CD4-positive, CD25-positive, alpha-beta regulatory T cell (primary cell): ENCODE data around the gene DESI1. TPM values are rescaled to one million over a fixed set of nuclear protein-coding genes. Genes with fewer than 3 reads are reported as not detected.

Source experiments
- ATAC-seq, 2 donors: fragments of 150-1000 bp; cut with Tn5 transposase; one replicate each; pipeline ENCODE4 v1.10.0; 2021; ENCODE audit warnings: low read depth in 2 of 2, moderate number of reproducible peaks in 2 of 2, moderate library complexity in 1 of 2
- DNase-seq, 3 donors: peaks; one replicate each; pipeline versions ENCODE4 v3.0.0 to v3.0.0-alpha.2; 2012 to 2022; ENCODE audit warnings: mixed read lengths in 1 of 3
- H3K27ac ChIP-seq: one replicate; pipeline ENCODE4 v1.7.0; 2013; ENCODE audit warnings: mild to moderate bottlenecking, low read length; ENCODE audit not compliant: insufficient read depth, poor library complexity, severe bottlenecking
- H3K27me3 ChIP-seq: one replicate; pipeline ENCODE4 v1.7.0; 2013; ENCODE audit warnings: low read length; ENCODE audit not compliant: control insufficient read depth, insufficient read depth
- H3K36me3 ChIP-seq: one replicate; pipeline ENCODE4 v1.7.0; 2013; ENCODE audit warnings: mild to moderate bottlenecking, low read length, moderate library complexity; ENCODE audit not compliant: control insufficient read depth, insufficient read depth
- H3K4me1 ChIP-seq: 2 replicates; pipeline ENCODE4 v1.7.0; 2013; ENCODE audit warnings: mild to moderate bottlenecking, low read length; ENCODE audit not compliant: insufficient read depth, control insufficient read depth, poor library complexity, severe bottlenecking
- H3K4me3 ChIP-seq: one replicate; pipeline ENCODE4 v1.7.0; 2013; ENCODE audit warnings: low read depth, mild to moderate bottlenecking, low read length, moderate library complexity
- H3K9me3 ChIP-seq, 2 experiments: 1 replicate in 1 of 2; 2 replicates in 1 of 2; pipeline ENCODE4 v1.7.0; 2013; ENCODE audit warnings: low read length in 2 of 2, mild to moderate bottlenecking in 1 of 2, moderate library complexity in 1 of 2; ENCODE audit not compliant: control insufficient read depth in 2 of 2
- H3K27ac Mint-ChIP-seq, 3 donors: one replicate each; pipeline ENCODE4 v1.8.0; 2020 to 2022; ENCODE audit warnings: mild to moderate bottlenecking in 3 of 3, mixed read lengths in 3 of 3, moderate library complexity in 2 of 3
- H3K27me3 Mint-ChIP-seq: one replicate; pipeline ENCODE4 v1.8.0; 2022; ENCODE audit warnings: mild to moderate bottlenecking, mixed read lengths
- H3K36me3 Mint-ChIP-seq: one replicate; pipeline ENCODE4 v1.8.0; 2020; ENCODE audit warnings: mixed read lengths
- H3K4me1 Mint-ChIP-seq, 4 donors: one replicate each; pipeline ENCODE4 v1.8.0; 2020 to 2022; ENCODE audit warnings: mixed read lengths in 4 of 4, mild to moderate bottlenecking in 1 of 4
- H3K4me3 Mint-ChIP-seq, 4 donors: one replicate each; pipeline ENCODE4 v1.8.0; 2020 to 2022; ENCODE audit warnings: mild to moderate bottlenecking in 4 of 4, mixed read lengths in 4 of 4, moderate library complexity in 3 of 4
- H3K9me3 Mint-ChIP-seq, 7 donors: one replicate each; pipeline ENCODE4 v1.8.0; 2020 to 2022; ENCODE audit warnings: mixed read lengths in 7 of 7, mild to moderate bottlenecking in 3 of 7, moderate library complexity in 2 of 7
- polyA plus RNA-seq, 4 donors: library from polyadenylated mRNA; unstranded; fragments of 300-500 nt; fragmentation: Illumina TruSeq; gene quantifications; one replicate each; pipeline ENCODE4 v1.2.3, GENCODE V29; 2021
- total RNA-seq: library from RNA; stranded (reverse); gene quantifications from one replicate; pipeline ENCODE4 v1.2.3, GENCODE V29; 2022

The DESI1 gene
- total and polyA plus RNA-seq, 5 donors from 2014 or later = 8.6 to 30.5 (median 15.8) TPM

DNA sequence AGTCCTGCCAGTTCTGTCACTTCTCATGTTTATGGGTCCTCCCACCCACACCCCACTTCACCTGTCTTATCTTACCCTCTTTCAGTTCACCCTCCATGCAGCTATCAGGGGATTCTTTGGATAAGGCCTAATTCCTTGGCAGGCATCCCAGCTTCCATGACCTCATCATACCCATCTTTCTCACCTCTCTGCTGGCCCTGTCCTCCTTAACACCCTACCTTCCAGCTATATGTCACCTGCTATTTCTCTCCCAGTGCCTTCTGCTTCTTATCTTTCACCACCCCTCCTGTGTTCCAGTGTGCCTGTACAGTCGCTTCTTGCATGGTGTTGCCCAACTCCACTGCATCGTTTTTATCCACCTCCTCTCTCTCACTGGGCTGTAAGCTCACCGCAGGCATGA is 39.6 kb upstream of the DESI1 start:
- Histone ChIP-seq H3K4me1 (no peaks in the 10 kb centered on the region), H3K27ac (no peak overlapping the region), H3K4me3 (no peak overlapping the region), H3K36me3 (peaks cover 85% of the 10 kb centered on the region), H3K9me3 (no peaks in the 10 kb centered on the region), H3K27me3 (no peaks in the 10 kb centered on the region)
- Mint-ChIP-seq H3K4me3 (no peak overlapping the region), H3K4me1 (peaks cover 0 to under 1% (median 0%) of the 10 kb centered on the region in 4 donors), H3K36me3 (peaks cover 31% of the 10 kb centered on the region), H3K27ac (peak overlapping the region in 1 of 3 donors; percentile 65), H3K27me3 (no peaks in the 10 kb centered on the region), H3K9me3 (no peaks in the 10 kb centered on the region)
- DNase-seq (no peak), ATAC-seq (no peak)

DNA sequence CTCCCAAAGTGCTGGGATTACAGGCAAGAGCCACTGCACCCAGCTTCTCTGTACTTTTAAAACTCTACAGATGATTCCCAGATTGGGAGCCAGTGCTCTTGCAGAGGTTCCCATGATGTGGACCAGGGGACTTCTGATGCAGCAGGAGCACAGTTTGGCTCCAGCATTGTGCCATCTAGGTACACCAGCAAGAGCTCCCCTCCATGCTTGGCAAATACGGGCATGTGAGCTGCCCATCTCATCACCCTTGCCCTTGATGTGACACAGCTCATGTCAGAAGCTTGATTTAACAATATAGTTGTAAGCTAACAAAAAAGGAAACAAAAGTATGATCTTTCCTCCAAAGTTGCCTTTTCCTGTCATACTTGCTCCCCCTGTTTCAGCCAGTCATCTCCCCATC is 39.1 kb upstream of the DESI1 start:
- DNase-seq (no peak), ATAC-seq (no peak)
- Histone ChIP-seq H3K9me3 (no peaks in the 10 kb centered on the region), H3K4me1 (no peaks in the 10 kb centered on the region), H3K36me3 (peaks cover 89% of the 10 kb centered on the region), H3K27me3 (no peaks in the 10 kb centered on the region), H3K27ac (no peak overlapping the region), H3K4me3 (no peak overlapping the region)
- Mint-ChIP-seq H3K4me3 (no peak overlapping the region), H3K36me3 (peaks cover 34% of the 10 kb centered on the region), H3K27ac (peak overlapping the region in 1 of 3 donors; percentile 65), H3K9me3 (no peaks in the 10 kb centered on the region), H3K27me3 (no peaks in the 10 kb centered on the region), H3K4me1 (no peaks in the 10 kb centered on the region)

DNA sequence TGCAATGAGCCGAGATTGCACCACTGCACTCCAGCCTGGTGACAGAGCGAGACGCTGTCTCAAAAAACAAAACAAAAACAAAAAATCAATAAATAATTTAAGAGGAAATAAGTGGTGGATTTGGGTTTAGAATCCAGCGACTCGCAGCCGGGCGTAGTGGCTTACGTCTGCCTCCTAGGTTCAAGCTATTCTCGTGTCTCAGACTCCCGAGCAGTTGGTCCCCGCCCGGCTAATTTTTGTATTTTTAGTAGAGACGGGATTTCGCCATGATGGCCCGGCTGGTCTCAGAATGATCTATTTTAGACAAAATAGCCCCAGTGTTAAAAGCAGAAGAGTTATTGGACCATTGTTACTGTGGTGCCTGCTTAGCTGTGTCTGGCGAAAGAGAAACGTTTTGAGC is 38.0 kb upstream of the DESI1 start:
- no peak overlapping the region for H3K4me3 ChIP-seq
- H3K27ac Mint-ChIP-seq = no peak overlapping the region
- H3K36me3 ChIP-seq = peaks cover 92% of the 10 kb centered on the region
- no peaks in the 10 kb centered on the region for H3K4me1 Mint-ChIP-seq
- DNase-seq = no peak
- H3K4me1 ChIP-seq = no peaks in the 10 kb centered on the region
- no peaks in the 10 kb centered on the region for H3K27me3 Mint-ChIP-seq
- peaks cover 38% of the 10 kb centered on the region for H3K36me3 Mint-ChIP-seq
- no peaks in the 10 kb centered on the region for H3K27me3 ChIP-seq
- H3K4me3 Mint-ChIP-seq = no peak overlapping the region
- ATAC-seq = no peak
- H3K9me3 ChIP-seq = no peaks in the 10 kb centered on the region
- H3K9me3 Mint-ChIP-seq = no peaks in the 10 kb centered on the region
- H3K27ac ChIP-seq = no peak overlapping the region

DNA sequence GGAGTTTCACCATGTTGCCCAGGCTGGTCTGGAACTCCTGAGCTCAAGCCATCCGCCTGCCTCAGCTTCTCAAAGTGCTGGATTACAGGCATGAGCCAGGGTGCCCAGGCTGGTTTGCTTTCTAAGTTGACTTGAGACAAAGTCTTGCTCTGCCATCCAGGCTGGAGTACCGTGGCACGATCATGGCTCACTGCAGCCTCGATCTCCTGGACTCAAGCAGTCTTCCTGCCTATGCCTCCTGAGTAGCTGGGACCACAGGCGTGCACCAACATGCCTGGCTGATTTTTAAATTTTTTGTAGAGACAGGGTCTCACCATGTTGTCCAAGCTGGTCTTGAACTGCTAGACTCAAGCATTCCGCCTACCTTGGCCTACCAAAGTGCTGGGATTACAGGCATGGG is 36.9 kb upstream of the DESI1 start:
- Mint-ChIP-seq H3K27ac (peak overlapping the region in 1 of 3 donors; percentile 10), H3K27me3 (no peaks in the 10 kb centered on the region), H3K9me3 (no peaks in the 10 kb centered on the region), H3K36me3 (peaks cover 40% of the 10 kb centered on the region), H3K4me3 (no peak overlapping the region), H3K4me1 (peaks cover 0 to 2% (median 0%) of the 10 kb centered on the region in 4 donors)
- H3K36me3 ChIP-seq = peaks cover 92% of the 10 kb centered on the region
- no peak for DNase-seq
- H3K4me3 ChIP-seq = no peak overlapping the region
- H3K4me1 ChIP-seq = no peaks in the 10 kb centered on the region
- no peaks in the 10 kb centered on the region for H3K9me3 ChIP-seq
- no peaks in the 10 kb centered on the region for H3K27me3 ChIP-seq
- no peak for ATAC-seq
- no peak overlapping the region for H3K27ac ChIP-seq

DNA sequence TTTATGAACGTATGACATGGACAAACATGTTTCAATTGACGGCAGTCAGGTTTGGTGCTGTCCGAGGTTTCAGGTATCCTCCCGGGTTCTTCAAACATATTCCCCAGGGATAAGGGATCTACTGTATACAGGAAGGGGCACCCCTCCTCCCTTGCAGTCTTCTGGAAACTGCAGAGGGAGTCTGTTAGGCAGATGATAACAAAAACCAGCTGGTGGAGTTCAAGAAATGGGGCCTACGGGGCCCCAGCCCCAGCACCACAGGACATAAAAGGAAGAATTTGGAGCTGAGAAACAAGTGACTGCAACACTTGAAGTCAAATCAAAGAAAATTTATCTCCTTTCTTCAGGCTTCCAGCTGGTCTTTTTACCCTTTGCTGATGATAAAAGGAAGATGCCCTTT is 35.7 kb upstream of the DESI1 start:
- H3K36me3 Mint-ChIP-seq = peaks cover 39% of the 10 kb centered on the region

DNA sequence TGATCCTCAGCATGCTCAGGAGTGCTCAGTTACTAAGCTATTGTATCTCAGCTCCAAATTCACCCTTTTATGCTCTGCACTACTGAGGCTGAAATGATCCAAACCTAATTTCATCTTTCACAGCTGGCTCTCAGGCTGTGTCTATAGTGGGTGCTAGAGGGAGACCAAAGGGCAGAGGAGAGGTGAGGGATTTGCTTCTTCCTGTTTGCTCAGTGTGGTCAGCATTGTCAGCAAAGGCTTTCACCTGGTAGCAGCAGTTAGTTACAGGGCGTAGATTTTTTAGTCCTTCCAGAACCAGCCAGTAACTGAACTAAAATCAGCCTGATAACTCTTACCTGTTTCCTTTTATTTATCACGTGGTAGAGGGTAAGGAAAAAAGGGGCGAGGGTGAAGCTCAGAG is 33.5 kb upstream of the DESI1 start:
- no peaks in the 10 kb centered on the region for H3K27me3 ChIP-seq
- ATAC-seq (no peak), DNase-seq (no peak)
- H3K27ac ChIP-seq = no peak overlapping the region
- H3K9me3 ChIP-seq = no peaks in the 10 kb centered on the region
- H3K27ac Mint-ChIP-seq = no peak overlapping the region
- no peaks in the 10 kb centered on the region for H3K4me1 ChIP-seq
- H3K4me3 ChIP-seq = no peak overlapping the region
- peaks cover 0 to 5% (median under 1%) of the 10 kb centered on the region in 4 donors for H3K4me1 Mint-ChIP-seq
- no peak overlapping the region for H3K4me3 Mint-ChIP-seq
- H3K36me3 ChIP-seq = peaks cover 89% of the 10 kb centered on the region
- H3K9me3 Mint-ChIP-seq = no peaks in the 10 kb centered on the region
- H3K27me3 Mint-ChIP-seq = no peaks in the 10 kb centered on the region
- H3K36me3 Mint-ChIP-seq = peaks cover 28% of the 10 kb centered on the region

More for the DNA sequence above, 35.7 kb upstream of the DESI1 start:
- Histone ChIP-seq H3K9me3 (no peaks in the 10 kb centered on the region), H3K4me3 (no peak overlapping the region), H3K27ac (no peak overlapping the region), H3K27me3 (no peaks in the 10 kb centered on the region), H3K4me1 (no peaks in the 10 kb centered on the region), H3K36me3 (peaks cover 92% of the 10 kb centered on the region)
- peak overlapping the region in 1 of 3 donors; percentile 20 for H3K27ac Mint-ChIP-seq
- ATAC-seq (no peak), DNase-seq (no peak)
- H3K9me3 Mint-ChIP-seq = no peaks in the 10 kb centered on the region
- H3K4me3 Mint-ChIP-seq = no peak overlapping the region
- H3K4me1 Mint-ChIP-seq = peaks cover 0 to 2% (median 0%) of the 10 kb centered on the region in 4 donors
- H3K27me3 Mint-ChIP-seq = no peaks in the 10 kb centered on the region

DNA sequence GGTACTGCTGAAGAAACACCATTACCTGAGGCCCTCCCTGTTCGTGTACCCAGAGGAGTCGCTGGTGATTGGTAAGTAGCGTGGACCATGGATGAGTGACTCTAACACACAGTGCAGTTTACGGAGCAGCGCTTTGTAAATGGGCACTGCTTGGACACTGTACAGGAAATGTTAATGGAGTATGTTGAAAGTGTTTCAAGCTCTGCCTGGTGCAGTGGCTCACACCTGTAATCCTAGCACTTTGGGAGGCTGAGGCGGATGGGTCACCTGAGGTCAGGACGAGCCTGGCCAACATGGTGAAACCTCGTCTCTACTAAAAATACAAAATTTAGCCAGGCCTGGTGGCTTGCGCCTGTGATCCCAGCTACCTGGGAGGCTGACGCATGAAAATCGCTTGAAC is 30.0 kb upstream of the DESI1 start:
- ATAC-seq = no peak
- H3K36me3 ChIP-seq = peaks cover 88% of the 10 kb centered on the region
- peaks cover 32% of the 10 kb centered on the region for H3K36me3 Mint-ChIP-seq

DNA sequence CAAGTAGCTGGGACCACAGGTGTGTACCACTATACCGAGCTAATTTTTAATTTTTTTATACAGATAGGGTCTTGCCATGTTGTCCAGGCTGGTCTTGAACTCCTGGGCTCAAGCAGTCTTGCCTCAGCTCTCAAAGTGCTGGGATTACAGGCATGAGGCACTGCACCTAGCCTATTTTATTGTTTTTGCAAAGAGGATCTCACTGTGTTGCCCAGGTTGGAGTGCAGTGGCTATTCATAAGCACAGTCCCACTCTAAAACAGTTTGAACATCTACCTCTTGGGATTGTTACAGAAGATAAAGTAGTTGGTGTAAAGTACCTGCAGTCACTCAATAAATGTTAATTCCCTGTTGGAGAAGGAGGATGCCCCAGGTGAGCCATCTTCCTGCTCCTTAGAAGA is 29.4 kb upstream of the DESI1 start:
- H3K4me3 ChIP-seq = no peak overlapping the region
- H3K4me1 Mint-ChIP-seq = peaks cover 6 to 14% (median 10%) of the 10 kb centered on the region in 4 donors
- H3K4me1 ChIP-seq = peaks cover 4% of the 10 kb centered on the region
- H3K36me3 Mint-ChIP-seq = peaks cover 32% of the 10 kb centered on the region
- H3K9me3 Mint-ChIP-seq = no peaks in the 10 kb centered on the region
- DNase-seq (no peak), ATAC-seq (no peak)
- H3K36me3 ChIP-seq = peaks cover 89% of the 10 kb centered on the region
- H3K9me3 ChIP-seq = no peaks in the 10 kb centered on the region
- H3K4me3 Mint-ChIP-seq = no peak overlapping the region
- peak overlapping the region in 1 of 3 donors; percentile 80 for H3K27ac Mint-ChIP-seq
- H3K27me3 Mint-ChIP-seq = no peaks in the 10 kb centered on the region
- H3K27me3 ChIP-seq = no peaks in the 10 kb centered on the region
- no peak overlapping the region for H3K27ac ChIP-seq

More for the DNA sequence above, 30.0 kb upstream of the DESI1 start:
- Histone ChIP-seq H3K27me3 (no peaks in the 10 kb centered on the region), H3K27ac (no peak overlapping the region), H3K9me3 (no peaks in the 10 kb centered on the region), H3K4me3 (no peak overlapping the region), H3K4me1 (peaks cover 4% of the 10 kb centered on the region)
- Mint-ChIP-seq H3K27me3 (no peaks in the 10 kb centered on the region), H3K9me3 (no peaks in the 10 kb centered on the region), H3K4me1 (peaks cover 6 to 14% (median 10%) of the 10 kb centered on the region in 4 donors), H3K27ac (no peak overlapping the region), H3K4me3 (no peak overlapping the region)
- DNase-seq = no peak
